HEK293T (cell line): ENCODE results near the gene ABCC10.
A peak's percentile ranks its signal among the peaks of the same experiment; 100 is the strongest.

Experiments
- CTCF ChIA-PET: fragments of 350-600 bp; formaldehyde crosslinking; extraction: SDS; loops from one replicate; lab custom pipeline; 2021; ENCODE audit warnings: antibody characterized with exemption, inconsistent platforms; lab: Yijun Ruan, JAX
- POLR2A ChIA-PET: fragments of 350-600 bp; formaldehyde crosslinking; extraction: SDS; loops from one replicate; lab custom pipeline; 2020; ENCODE audit warnings: antibody characterized with exemption, inconsistent platforms; lab: Yijun Ruan, JAX
- DNase-seq: peaks from one replicate; pipeline ENCODE4 v3.0.0; 2012; ENCODE audit warnings: mixed read lengths; ENCODE audit errors: extremely low spot score
- ARNT ChIP-seq: fragments of 450-650 bp; IDR thresholded peaks from 2 replicates; pipeline ENCODE4 v1.6.1; 2017; ENCODE audit warnings: mild to moderate bottlenecking
- BHLHE40 ChIP-seq: fragments of 450-650 bp; IDR thresholded peaks from 2 replicates; pipeline ENCODE4 v1.6.1; 2016; ENCODE audit warnings: mild to moderate bottlenecking, moderate library complexity, borderline replicate concordance
- CTBP1 ChIP-seq: fragments of 450-650 bp; IDR thresholded peaks from 2 replicates; pipeline ENCODE4 v1.6.1; 2016; ENCODE audit warnings: borderline replicate concordance
- ELF4 ChIP-seq: fragments of 450-650 bp; IDR thresholded peaks from 2 replicates; pipeline ENCODE4 v1.6.1; 2017; ENCODE audit warnings: antibody characterized with exemption
- FOXA1 ChIP-seq: fragments of 450-650 bp; IDR thresholded peaks from 2 replicates; pipeline ENCODE4 v1.6.1; 2016; ENCODE audit warnings: mild to moderate bottlenecking
- FOXK2 ChIP-seq: fragments of 450-650 bp; IDR thresholded peaks from 2 replicates; pipeline ENCODE4 v1.6.1; 2016; ENCODE audit warnings: mild to moderate bottlenecking
- FOXM1 ChIP-seq: fragments of 450-650 bp; IDR thresholded peaks from 2 replicates; pipeline ENCODE4 v1.6.1; 2017; ENCODE audit warnings: mild to moderate bottlenecking, borderline replicate concordance
- HDGF ChIP-seq: fragments of 450-650 bp; IDR thresholded peaks from 2 replicates; pipeline ENCODE4 v1.6.1; 2017; ENCODE audit warnings: antibody characterized with exemption, borderline replicate concordance
- L3MBTL2 ChIP-seq: fragments of 450-650 bp; conservative IDR thresholded peaks from 2 replicates; pipeline ENCODE4 v1.6.1; 2016; ENCODE audit warnings: mild to moderate bottlenecking
- LEF1 ChIP-seq: fragments of 450-650 bp; IDR thresholded peaks from 2 replicates; pipeline ENCODE4 v1.6.1; 2017; ENCODE audit warnings: mild to moderate bottlenecking, borderline replicate concordance
- NFRKB ChIP-seq: fragments of 450-650 bp; IDR thresholded peaks from 2 replicates; pipeline ENCODE4 v1.6.1; 2016; ENCODE audit warnings: mild to moderate bottlenecking, moderate library complexity
- PKNOX1 ChIP-seq: fragments of 450-650 bp; IDR thresholded peaks from 2 replicates; pipeline ENCODE4 v1.6.1; 2016
- SP1 ChIP-seq: fragments of 450-650 bp; IDR thresholded peaks from 2 replicates; pipeline ENCODE4 v1.6.1; 2017
- SUZ12 ChIP-seq: fragments of 450-650 bp; IDR thresholded peaks from 2 replicates; pipeline ENCODE4 v1.6.1; 2016; ENCODE audit warnings: mild to moderate bottlenecking
- TARDBP ChIP-seq: fragments of 450-650 bp; IDR thresholded peaks from 2 replicates; pipeline ENCODE4 v1.6.1; 2016
- ZNF384 ChIP-seq: fragments of 450-650 bp; IDR thresholded peaks from 2 replicates; pipeline ENCODE4 v1.6.1; 2016

Gene ABCC10

GRCh38 chr6:43475516-43475915 lies 48.2 kb downstream of the ABCC10 start:
- no peak for DNase-seq
- TF ChIP-seq SUZ12 (no peak), ELF4 (no peak), BHLHE40 (no peak), HDGF (no peak), ZNF384 (no peak), ARNT (no peak), PKNOX1 (no peak), TARDBP (no peak), SP1 (no peak), L3MBTL2 (no peak), FOXM1 (no peak)
- CTCF ChIA-PET: no interaction called here
- POLR2A ChIA-PET: interaction anchor here (1.2 kb wide), 1 partner anchor 11 kb away, joined by 3 read pairs; no protein-coding TSS in a partner anchor

GRCh38 chr6:43476746-43477145 lies 49.4 kb downstream of the ABCC10 start:
- TF ChIP-seq LEF1 (no peak), ARNT (no peak), NFRKB (no peak), SUZ12 (no peak), ZNF384 (no peak), PKNOX1 (no peak), FOXA1 (no peak), BHLHE40 (no peak), HDGF (no peak), CTBP1 (no peak), L3MBTL2 (no peak), ELF4 (no peak), SP1 (no peak), TARDBP (no peak), FOXM1 (no peak)
- CTCF ChIA-PET: interaction anchor here (1.5 kb wide), 1 partner anchor 13 kb away, joined by 4 read pairs; no protein-coding TSS in a partner anchor
- no peak for DNase-seq
- POLR2A ChIA-PET: interaction anchor here (1.2 to 1.8 kb wide), 7 partner anchors 13 to 423 kb away, joined by 3 to 18 read pairs (median 4); partner anchors contain the start of genes ABCC10, CUL7, DLK2 and POLR1C

- peak; percentile 97 for DNase-seq
- CTCF ChIA-PET: interaction anchor here (0.6 to 1.5 kb wide), 2 partner anchors 9 to 12 kb away, joined by 4 to 8 read pairs; no protein-coding TSS in a partner anchor
Observed at GRCh38 chr6:43477235-43478007, 50.1 kb downstream of the ABCC10 start, which contains the start of gene TJAP1. Gene TJAP1, plus strand, starts transcription at chr6:43477570. Its CDS starts 21,432 bp downstream, at chr6:43499002.

GRCh38 chr6:43478008-43478372 lies 50.6 kb downstream of the ABCC10 start:
- CTCF ChIA-PET: interaction anchor here (0.6 to 1.5 kb wide), 2 partner anchors 8 to 12 kb away, joined by 4 to 8 read pairs; no protein-coding TSS in a partner anchor
- DNase-seq: no peak
- TF ChIP-seq HDGF: no peak
- TF ChIP-seq FOXA1: no peak
- no peak for TF ChIP-seq ZNF384
- TF ChIP-seq ELF4: no peak
- no peak for TF ChIP-seq FOXM1
- no peak for TF ChIP-seq ARNT
- TF ChIP-seq BHLHE40: no peak
- no peak for TF ChIP-seq CTBP1
- no peak for TF ChIP-seq FOXK2
- TF ChIP-seq PKNOX1: no peak
- TF ChIP-seq NFRKB: no peak
- TF ChIP-seq SUZ12: no peak
- no peak for TF ChIP-seq L3MBTL2
- no peak for TF ChIP-seq TARDBP
- no peak for TF ChIP-seq SP1
- no peak for TF ChIP-seq LEF1
- POLR2A ChIA-PET: interaction anchor here (0.6 to 1.8 kb wide), 17 partner anchors 9 to 439 kb away, joined by 3 to 18 read pairs (median 4); partner anchors contain the start of genes ABCC10, CUL7, DLK2 and LRRC73

More at GRCh38 chr6:43477235-43478007, 50.1 kb downstream of the ABCC10 start, which contains the start of gene TJAP1:
- POLR2A ChIA-PET: interaction anchor here (0.6 to 1.8 kb wide), 17 partner anchors 8 to 439 kb away, joined by 3 to 18 read pairs (median 4); partner anchors contain the start of genes ABCC10, CUL7, DLK2 and LRRC73
- no peak for TF ChIP-seq SUZ12
- no peak for TF ChIP-seq FOXK2
- TF ChIP-seq NFRKB: peak; percentile 62; the same call in 1 of the 2 replicates
- no peak for TF ChIP-seq SP1
- no peak for TF ChIP-seq HDGF
- no peak for TF ChIP-seq CTBP1
- peak; percentile 74 for TF ChIP-seq PKNOX1
- no peak for TF ChIP-seq FOXM1
- TF ChIP-seq FOXA1: no peak
- peak; percentile 65; the same call in 1 of the 2 replicates for TF ChIP-seq ZNF384
- TF ChIP-seq TARDBP: no peak
- TF ChIP-seq ELF4: 0 out of 2 replicates have a peak, but pooled peaks have one; percentile 23
- TF ChIP-seq LEF1: no peak
- TF ChIP-seq L3MBTL2: 0 out of 2 replicates have a peak, but pooled peaks have one; percentile 31
- no peak for TF ChIP-seq BHLHE40
- TF ChIP-seq ARNT: no peak

- ChIA-PET CTCF (no interaction called here), POLR2A (no interaction called here)
- TF ChIP-seq FOXA1 (no peak), PKNOX1 (peak; percentile 60)
- DNase-seq: no peak
Observed at GRCh38 chr6:43481075-43481474, 53.7 kb downstream of the ABCC10 start.
